GM18511 (cell line): Measurements from ENCODE around the gene LRP4.
A peak's percentile ranks its signal among the peaks of the same experiment; 100 is the strongest.
"Not testable (repeated sequence)": the region's sequence is repeated elsewhere in the genome, so short reads cannot be mapped to it uniquely, and the experiment has no call there.

Source experiments
- ATAC-seq: cut with Tn5 transposase; IDR thresholded peaks from one replicate; pipeline ENCODE4 v1.9.1; 2021; ENCODE audit warnings: mild to moderate bottlenecking, moderate library complexity; ENCODE audit not compliant: unreplicated experiment

Gene LRP4, protein sequence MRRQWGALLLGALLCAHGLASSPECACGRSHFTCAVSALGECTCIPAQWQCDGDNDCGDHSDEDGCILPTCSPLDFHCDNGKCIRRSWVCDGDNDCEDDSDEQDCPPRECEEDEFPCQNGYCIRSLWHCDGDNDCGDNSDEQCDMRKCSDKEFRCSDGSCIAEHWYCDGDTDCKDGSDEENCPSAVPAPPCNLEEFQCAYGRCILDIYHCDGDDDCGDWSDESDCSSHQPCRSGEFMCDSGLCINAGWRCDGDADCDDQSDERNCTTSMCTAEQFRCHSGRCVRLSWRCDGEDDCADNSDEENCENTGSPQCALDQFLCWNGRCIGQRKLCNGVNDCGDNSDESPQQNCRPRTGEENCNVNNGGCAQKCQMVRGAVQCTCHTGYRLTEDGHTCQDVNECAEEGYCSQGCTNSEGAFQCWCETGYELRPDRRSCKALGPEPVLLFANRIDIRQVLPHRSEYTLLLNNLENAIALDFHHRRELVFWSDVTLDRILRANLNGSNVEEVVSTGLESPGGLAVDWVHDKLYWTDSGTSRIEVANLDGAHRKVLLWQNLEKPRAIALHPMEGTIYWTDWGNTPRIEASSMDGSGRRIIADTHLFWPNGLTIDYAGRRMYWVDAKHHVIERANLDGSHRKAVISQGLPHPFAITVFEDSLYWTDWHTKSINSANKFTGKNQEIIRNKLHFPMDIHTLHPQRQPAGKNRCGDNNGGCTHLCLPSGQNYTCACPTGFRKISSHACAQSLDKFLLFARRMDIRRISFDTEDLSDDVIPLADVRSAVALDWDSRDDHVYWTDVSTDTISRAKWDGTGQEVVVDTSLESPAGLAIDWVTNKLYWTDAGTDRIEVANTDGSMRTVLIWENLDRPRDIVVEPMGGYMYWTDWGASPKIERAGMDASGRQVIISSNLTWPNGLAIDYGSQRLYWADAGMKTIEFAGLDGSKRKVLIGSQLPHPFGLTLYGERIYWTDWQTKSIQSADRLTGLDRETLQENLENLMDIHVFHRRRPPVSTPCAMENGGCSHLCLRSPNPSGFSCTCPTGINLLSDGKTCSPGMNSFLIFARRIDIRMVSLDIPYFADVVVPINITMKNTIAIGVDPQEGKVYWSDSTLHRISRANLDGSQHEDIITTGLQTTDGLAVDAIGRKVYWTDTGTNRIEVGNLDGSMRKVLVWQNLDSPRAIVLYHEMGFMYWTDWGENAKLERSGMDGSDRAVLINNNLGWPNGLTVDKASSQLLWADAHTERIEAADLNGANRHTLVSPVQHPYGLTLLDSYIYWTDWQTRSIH (N-terminal part only)

DNA sequence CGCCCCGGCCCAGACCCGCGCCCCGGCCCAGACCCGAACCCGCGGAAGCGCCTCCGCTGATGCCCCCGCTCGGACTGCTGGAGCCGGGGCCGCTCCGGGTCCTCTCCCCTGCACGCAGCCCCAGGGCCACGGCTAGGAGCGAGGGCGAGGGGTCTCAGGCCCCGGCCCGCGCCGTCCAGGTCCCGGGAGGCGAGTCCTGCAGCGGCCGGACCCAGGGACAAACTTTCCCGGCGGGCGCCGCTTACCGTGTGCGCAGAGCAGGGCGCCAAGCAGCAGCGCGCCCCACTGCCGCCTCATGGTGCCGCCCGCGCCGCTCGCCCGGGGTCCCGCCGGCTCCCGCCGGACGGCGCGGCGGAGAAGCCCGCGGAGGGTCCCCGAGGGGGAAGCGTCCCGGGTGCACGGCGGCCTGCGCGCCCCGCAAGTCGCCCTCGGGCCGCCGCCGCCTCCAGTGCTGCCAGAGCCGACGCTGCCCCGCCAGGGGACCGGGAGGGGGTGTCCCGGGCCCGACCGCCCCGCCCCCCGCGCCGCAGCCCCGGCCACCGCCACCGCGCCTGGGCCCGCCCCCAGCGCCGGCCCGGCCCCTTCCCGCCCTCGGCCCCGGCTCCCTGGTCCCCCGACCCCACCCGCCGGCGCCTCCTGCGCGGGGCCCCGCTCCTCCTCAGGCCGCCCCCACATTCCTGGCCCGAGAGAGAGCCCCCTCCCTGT lies at the start of gene LRP4:
LRP4 (minus strand) TSS at position 468 of the 705 bp plus-strand sequence; CDS start at position 297, 171 bp downstream.
- ATAC-seq: peak; percentile 60

DNA sequence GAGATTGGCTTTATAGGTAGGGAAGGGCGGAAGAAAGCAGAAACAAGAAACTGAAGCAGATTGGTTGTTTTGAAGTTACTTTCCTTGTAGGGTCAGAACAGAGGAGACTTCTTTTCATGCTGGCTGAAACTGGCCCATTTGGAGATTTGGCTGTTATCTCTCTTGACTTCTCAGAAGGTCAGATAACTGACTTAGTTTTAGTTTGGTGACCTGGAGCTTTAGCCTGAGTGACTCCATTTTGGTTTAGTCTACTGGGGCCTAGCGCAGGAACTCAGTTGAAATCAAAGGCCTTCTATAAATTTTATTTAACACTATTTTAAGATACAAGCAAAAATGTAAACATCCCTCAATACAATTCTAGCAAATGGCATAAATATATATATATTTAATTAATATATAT lies 49.6 kb upstream of the LRP4 start:
- no peak for ATAC-seq

GRCh38 chr11:46966773-46967172 lies 48.4 kb upstream of the LRP4 start:
- ATAC-seq: no peak

DNA sequence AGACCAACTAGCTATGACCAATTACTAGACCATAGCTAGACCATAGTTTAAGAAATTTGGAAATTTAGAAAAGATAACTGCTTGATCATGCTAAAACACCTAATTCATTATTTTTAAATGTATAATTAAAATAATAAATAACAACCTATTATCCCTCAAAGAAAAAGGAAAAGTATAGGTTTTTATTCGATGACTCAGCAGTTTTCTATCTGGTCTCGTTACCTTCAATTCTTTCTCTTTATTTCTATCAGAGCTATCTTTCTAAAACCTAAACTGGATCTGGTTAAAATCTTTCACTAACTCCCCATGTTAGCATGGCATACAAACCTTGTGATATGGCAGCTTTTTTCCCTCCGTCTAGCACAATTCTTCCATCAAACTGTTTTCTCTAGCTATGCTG lies 45.5 kb upstream of the LRP4 start:
- ATAC-seq: no peak

GRCh38 chr11:46961886-46962285 lies 43.5 kb upstream of the LRP4 start:
- not testable (repeated sequence) for ATAC-seq

GRCh38 chr11:46961041-46961440 lies 42.7 kb upstream of the LRP4 start:
- no peak for ATAC-seq

GRCh38 chr11:46958777-46959176 lies 40.4 kb upstream of the LRP4 start:
- ATAC-seq: no peak

GRCh38 chr11:46953093-46953492 lies 34.7 kb upstream of the LRP4 start:
- no peak for ATAC-seq

DNA sequence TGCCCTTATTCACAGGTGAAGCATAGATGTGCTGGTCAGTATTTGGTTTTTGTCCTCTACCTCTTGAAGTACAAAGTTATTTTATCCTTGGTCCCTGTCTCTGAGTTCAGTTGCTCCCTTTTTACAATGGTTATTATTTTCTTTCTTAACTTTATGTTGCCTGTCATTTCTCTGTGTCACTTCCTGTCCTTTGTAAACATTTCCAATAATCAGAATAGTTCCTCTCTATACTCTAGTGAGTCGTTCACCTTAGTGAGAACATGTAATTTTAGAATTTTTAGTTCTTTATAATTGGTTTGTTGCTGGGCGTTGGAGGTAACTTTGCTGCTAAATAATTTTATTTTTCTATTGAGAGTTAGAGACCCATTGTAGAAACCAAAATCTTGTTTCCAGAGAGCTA lies 34.2 kb upstream of the LRP4 start:
- ATAC-seq: no peak

DNA sequence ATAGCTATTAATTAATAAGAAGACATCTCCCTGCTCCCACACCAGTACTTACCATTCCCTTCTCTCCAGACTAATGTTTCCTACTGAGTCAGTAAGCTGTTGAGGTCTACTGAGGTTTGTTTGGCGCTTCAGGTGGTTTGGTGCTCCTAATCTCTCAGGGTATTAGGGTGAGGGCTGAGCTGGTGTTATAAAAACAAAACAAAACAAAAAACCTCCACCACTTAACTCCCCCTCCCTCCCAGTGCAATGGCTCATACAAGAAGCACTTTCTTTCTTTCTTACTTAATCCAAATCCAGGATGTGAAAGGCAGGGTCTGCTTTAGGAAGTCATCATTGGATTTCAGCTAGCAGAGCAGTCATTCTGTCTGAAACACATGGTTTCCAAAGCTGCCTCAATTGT lies 33.5 kb upstream of the LRP4 start:
- ATAC-seq: no peak

- no peak for ATAC-seq
Observed at GRCh38 chr11:46949297-46949696, 30.9 kb upstream of the LRP4 start.

DNA sequence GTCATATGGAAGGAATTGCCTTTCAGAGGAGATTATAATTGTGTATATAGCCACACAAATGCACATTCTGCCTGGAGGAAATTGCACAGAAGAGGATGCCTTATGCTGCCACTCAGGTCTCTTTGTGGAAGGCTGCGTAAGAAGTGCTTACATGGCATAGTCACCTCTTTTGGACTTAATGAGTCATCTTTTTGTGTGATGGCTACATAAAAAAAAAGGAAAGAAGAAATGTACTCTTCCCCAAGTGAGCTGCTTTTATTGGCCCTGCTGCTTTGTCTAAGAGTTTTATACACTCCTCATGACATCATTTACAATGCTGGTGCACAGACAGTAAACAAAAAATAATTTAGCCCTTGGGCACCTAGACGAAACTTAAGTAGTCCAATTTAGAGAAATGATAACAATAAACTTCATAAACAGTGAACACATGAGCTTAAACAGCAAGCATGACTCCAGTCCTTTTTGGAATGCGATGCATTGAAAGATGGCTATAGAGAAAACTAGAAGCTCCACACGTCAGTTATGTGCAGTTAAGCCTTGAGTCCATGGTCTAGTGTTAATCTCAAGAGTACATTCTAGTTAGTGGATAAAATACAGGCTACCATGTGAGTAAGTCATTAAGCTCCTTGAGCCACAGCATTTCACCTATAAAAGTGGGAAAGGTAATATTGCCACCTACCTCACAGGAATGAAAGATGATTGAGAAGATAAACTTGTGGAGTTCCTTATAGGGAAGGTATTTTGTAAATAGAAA lies 30.2 kb upstream of the LRP4 start:
- no peak for ATAC-seq

- no peak for ATAC-seq
Observed at GRCh38 chr11:46947399-46948077, 29.2 kb upstream of the LRP4 start.

GRCh38 chr11:46944356-46945075 lies 26.2 kb upstream of the LRP4 start:
- no peak for ATAC-seq

DNA sequence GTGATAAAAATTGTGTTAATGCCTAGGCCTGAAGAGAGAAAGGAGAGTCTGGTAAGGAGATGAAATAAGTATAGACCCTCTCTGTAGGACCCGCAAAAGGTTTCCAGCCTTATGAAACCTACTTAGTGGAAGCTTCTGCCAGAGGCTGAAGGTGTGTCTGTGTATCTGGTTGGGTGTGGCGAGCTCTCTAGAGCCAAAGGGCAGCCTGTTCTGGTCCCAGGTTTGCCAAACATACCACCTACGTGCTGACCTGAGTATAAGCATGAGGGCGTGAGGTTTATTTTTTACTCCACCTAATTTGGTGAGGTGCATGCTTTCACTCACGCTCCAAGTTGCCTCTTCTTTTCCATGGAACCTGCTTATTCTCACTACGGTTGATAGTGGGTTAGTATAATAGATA lies 23.8 kb upstream of the LRP4 start:
- no peak for ATAC-seq

- peak; percentile 94 for ATAC-seq
Observed at GRCh38 chr11:46936138-46937110, 18.1 kb upstream of the LRP4 start, which contains the start of gene CSTPP1. Gene CSTPP1, plus strand, starts transcription at chr11:46936761. Its CDS starts 45 bp downstream, at chr11:46936806.

DNA sequence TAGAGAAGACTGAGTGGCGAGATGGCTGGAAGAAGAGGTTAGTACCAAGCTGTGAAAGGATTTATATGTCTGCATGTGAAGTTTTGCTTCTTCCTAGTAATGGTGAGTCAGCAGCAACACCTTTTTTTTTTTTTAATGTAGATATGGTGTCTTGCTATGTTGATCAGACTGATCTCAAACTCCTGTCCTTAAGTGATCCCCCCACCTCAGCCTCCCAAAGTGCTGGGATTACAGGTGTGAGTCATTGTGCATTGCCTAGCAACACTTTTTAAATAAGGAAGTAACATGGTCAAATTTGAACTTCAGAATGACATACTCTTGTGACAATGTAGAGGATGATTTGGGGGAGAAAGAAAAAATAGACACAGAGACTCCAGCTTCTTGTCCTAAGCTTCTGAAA lies 11.7 kb upstream of the LRP4 start:
- ATAC-seq: no peak
